ENCODE measurements around the gene HSD17B1.

GRCh38 chr17:42521666-42522262 is 31.0 kb upstream of the HSD17B1 start:
- TF ChIP-seq CTCF (conservative IDR thresholded peaks at IDR 0.05) = no peak
- TF ChIP-seq EZH2 (IDR thresholded peaks at IDR 0.05; ENCODE audit: low read depth) = no peak
